NCI-H2196 (cell line): ENCODE measurements around the gene ABCC5.
"Not testable (repeated sequence)": the region's sequence is repeated elsewhere in the genome, so short reads cannot be mapped to it uniquely, and the experiment has no call there.

Source experiments
- DNase-seq: peaks from one replicate; lab custom pipeline; 2025; ENCODE audit not compliant: unreplicated experiment; lab: John Stamatoyannopoulos, UW

ABCC5 gene

DNA sequence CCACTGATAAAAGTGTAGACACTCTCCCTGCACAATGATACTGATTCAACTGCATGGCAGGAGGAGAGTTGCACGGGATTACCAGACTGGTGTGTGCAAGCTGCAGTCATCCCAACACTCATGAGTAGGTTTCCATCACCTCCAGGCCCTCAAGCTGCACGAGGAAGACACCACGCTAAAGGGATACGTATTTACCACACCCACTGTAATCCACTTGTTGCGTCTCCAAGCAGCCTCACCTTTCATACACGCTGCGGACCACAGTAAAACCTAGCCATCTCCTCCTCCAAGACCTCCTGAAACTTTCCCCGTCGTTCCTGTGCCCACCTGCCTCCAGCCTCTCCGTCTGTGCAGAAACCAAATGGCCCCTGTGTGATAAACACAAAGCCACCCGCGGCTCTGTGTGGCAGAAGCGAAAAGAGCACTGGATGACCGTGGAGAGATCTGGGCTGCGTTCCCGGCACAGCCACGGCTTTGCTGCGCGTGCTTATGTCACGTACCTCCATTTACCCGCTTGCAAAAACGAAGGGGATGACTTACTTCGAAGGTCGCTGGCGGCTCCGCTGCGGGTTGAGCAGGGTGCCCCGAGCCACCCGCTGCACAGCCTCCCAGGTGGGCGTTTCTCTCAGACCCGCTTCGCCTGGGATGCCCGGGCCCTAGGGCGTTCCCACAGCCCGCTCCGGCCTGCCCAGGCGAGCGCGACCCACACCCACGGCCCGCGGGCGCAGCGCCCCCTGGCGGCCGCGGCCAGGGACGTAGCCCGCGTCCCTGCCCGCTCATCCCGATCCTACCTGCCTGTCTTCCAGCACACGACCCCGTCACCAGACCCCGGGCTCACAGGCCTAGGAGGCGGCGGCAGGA is 643 bp downstream of the ABCC5 start:
- DNase-seq = peak; percentile 80

DNA sequence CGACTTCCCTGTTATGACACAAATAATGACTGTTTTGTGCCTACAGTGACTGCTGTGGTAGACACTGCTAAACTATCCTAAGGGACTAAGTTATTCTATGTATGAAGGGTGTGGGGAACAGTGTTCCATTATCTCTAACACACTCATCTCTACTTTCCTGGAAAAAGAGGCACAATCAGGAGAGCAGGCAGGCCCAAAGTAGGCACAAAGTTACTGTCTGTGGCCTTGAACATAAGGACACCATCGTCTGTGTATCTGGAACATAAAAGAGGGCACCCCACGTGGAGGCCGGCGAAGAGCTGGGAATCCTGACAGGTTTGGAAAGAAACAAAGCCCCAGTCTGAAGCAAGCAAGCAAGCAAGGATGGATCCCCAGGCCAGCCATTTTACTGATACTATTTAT is 1.5 kb downstream of the ABCC5 start:
- DNase-seq = no peak

DNA sequence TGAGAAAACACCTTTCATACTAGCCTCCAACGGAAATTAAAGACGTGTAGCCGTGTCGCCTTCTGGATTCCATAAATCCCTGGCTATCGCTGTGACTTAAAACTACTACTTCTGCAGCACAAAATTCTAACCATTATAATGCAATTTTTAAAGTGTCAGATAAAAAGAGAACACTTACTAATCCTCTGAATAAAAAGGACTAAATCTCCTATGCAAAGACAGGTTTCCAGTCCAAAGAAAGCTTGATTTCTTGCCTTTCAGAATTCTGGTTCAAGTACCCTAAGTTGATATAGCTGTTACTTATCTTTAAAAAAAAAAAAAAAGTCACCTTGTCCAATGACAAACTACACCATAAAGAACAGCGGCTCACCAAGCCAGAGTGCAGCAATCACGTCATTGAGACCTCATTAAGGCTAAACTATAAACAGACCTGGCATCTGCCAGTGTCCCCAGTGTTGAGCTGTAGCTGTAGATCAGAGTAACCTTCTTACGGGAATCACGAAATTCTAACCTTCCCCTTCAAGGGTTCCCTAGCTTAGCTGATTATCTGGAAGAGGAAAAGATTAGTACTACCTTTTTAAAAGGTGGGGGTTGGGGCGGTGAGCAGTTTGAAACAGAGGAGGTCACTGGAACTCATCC is 2.2 kb downstream of the ABCC5 start:
- no peak for DNase-seq

DNA sequence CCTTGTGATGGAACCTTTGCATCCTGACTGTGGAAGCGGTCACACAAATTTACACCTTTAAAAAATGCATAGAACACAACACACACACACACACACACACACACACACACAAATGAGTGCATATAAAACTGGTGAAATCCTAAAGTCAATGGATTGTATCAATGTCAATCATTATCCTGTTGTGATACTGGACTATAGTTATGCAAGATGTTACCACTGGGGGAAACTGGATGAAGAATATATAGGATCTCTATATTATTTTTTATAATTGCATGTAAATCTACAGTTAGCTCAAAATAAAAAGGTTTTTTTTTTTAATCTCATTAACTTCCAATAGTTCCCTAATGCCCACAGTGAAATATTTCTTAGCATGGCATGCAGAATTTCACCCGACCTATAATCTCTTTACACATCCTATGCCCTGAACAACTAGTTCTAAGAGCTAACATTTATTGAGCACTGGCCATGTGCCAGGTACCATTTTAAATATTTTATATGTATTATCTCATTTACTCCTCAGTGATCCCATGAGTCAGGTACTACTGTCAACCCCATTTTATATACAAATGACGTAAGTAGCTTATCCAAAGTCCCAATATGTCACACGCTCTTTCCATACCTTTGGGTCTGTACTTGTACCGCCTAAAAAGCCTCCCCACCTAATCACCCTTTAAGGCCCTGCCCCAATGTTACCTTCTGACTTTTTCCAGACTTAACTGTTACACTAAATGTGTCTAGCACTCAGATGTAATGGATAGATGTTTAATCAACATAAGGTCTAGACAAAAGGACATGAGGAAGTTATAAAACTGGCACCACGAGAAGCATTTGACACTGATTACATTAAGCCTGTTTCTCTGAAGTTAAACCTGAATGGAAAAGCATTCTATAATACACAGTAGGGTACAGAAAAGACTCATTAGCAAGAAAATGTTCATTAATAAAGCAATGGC is 5.5 kb downstream of the ABCC5 start:
- no peak for DNase-seq

DNA sequence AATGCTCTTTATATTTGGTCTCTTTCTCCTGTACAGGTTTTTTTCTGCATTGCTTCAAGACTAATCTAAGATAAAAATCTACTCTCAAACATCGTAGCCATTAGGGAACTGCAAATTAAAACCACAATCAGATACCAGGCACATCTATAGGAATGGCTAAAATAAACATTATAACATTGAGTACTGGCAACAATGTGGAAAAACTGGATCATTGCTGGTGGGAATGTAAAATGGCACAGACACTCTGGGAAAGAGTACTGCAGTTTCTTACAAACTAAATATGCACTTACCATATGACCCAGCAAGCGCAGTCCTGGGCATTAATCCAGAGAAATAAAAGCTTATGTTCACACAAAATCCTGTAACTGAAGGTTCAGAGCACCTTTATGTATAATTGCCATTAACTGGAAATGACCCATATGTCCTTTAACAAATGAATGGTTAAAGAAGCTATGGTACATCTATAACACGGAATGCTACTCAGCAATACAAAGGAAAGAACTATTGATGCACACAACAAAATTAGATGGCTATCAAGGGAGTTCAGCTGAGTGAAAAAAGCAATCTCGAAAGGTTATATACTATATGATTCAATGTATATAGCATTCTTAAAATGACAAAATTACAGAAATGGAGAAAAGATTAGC is 6.3 kb downstream of the ABCC5 start:
- DNase-seq = no peak

DNA sequence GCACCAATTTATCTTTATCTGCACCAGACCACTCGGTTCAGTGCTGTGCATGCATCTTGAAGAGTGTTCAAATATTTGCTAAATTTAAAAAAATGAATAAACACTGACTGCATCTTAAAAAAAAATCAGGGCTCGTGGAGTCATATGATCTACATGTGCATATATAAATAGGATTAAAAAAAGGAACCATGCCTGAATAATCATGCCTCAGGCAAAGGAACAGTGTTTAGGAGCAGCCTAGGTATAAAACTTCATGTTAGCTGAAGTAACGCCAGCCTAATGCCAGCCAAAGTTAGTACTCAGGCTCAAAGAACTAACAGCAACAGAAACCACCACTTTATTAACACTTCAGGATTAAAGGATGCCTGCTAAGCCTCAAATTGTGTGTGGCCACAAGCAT is 9.5 kb downstream of the ABCC5 start:
- no peak for DNase-seq

DNA sequence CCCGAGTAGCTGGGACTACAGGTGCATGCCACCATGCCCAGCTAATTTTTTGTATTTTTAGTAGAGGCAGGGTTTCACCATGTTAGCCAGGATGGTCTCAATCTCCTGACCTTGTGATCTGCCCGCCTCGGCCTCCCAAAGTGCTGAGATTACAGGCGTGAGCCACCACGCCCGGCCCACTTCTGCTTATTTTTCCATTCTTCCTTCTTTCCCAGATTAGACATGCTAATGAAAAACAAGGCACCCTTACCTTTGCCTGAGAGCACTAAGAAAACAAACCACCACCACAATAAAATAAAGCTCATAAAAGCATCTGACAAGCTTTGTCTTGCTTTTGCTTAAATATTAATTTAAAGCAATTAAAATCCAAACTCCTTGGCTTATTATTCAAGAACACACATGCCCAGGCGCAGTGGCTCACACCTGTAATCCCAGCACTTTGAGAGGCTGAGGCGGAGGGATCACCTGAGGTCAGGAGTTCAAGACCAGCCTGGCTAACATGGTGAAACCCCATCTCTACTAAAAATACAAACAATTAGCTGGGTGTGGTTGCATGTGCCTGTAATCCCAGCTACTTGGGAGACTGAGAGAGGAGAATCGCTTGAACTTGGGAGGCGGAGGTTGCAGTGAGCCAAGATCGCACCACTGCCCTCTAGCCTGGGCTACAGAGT is 10.4 kb downstream of the ABCC5 start:
- DNase-seq = not testable (repeated sequence)

DNA sequence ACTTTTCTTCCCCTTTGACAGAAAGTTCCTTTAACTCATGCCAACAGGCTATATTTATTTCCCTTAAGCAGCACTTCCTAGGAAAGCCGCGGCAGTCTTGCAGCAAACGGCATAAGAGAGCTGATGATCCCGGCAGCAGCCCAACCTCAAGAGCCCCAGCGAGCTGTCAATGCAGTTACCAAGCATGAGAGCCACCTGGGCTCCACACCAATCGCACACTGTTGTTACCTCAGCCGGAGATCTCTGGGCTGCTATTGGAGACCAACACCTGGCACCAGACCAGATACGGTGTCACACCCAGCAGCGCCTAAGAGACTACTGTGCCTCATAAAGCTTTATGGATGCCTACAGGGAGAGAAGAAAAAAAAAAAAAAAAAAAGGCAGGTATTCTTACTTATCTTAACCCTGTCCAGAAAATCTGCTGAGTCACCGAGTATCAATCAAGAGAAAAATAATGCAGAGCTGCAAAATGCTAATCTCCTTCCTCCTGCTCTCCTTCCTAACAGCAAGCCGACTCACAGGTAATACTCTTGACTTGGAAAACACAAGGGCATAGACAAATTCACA is 11.7 kb downstream of the ABCC5 start:
- peak; percentile 97 for DNase-seq

DNA sequence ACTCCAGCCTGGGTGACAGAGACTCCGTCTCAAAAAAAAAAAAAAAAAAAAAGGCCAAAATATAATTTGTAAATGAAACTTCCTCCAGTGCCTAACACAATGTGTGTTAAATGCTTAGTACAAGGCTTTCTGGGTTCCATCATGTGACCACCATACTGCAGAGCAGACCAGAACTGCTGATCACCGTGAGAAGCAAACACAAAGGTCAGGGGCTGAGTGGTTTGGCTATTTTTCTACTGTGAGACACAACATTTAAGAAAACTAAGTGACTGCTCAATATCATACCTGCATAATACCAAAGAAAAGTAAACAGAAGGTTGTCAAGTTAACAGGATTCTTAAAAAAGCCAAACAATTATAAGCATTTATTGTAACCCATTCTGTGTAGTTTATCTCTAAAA is 13.2 kb downstream of the ABCC5 start:
- no peak for DNase-seq

DNA sequence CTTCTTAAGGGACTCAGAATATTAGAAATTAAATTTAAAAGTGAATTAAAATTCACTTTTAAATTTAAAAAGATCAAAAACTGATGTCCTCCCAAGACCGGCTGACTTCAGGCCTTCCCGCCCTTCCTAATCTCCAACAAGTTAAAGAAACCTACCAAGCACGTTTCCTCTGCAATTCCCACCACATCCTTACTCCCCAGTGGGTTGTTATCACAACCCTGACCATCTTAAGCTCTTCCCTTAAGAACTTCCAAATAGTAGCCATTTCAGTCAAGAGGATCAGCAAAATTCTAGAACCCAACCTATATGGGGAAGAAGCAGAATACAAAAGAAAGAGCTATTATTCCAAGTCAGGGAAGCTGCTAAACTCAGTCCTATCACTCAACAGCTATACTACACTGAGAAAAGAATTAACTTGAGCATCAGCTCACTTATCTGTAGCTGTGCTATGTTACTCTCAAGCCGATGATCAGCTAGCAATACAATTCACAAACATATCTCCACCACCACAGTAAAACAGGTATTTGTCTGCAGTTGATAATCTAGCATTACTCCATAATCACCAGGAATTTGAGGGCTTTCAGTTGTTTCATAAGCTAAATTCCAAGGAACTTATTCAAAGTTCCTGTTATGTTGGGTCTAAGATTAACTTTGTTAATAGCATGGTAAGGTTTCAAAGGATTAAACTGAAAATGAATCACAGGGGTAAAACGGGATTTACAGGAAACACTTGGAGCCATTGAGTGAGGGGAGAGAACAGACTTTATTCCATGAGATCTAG is 14.3 kb downstream of the ABCC5 start:
- no peak for DNase-seq

DNA sequence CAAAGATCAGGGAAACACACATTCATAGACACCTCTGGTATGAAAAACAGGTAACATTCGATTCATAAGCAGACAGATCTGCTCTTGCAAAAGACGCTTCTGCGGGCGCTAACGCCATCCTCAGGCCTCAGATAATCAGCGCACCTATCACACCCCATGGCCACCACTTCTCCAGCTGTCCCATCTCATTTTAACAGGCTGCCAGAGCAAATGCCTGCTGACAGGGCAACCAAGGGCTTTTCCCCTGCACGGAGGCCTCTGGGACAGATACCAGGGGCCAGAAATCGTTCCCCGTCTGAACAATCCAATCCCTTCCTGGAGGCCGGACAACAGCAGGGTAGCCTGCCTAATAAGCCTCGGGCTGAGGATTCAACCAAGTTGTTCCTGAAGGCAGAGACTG is 15.2 kb downstream of the ABCC5 start:
- DNase-seq = no peak

DNA sequence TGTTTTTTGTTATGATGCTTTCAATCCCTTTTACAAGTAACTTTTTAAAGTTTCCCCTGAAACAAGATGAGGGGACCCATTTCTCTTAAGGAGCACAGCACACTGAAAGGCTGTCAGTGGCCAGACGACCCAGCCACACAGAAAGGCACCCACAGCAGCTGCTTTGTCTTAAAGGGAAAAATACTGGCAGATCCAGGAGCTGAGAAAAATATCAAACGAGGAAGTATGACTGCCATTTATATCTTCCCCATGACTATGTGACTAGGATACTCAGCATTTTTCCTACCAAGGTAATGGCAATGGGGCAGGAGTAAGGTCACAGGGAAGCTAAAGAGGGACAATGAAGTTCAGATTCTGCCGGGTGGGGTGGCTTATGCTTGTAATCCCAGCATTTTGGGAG is 15.9 kb downstream of the ABCC5 start:
- DNase-seq = no peak

DNA sequence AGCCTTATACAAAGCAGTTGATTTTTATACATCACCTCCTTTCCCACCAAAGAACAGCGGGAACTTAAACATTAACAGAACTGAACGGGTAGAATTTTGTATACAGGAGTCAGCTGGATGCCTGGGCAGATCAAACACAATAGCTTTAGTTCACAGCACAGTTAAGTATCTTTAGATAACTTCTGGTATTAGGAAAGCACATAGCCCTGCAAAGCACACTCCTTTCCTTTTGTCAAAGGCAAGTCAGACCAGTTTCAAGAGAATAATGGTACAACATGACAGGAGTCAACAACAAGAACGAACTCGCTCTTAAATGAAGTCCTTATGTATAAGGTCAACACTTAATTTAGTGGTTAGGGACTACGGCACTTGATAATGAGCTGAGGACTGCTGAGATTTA is 26.3 kb downstream of the ABCC5 start:
- DNase-seq = no peak

DNA sequence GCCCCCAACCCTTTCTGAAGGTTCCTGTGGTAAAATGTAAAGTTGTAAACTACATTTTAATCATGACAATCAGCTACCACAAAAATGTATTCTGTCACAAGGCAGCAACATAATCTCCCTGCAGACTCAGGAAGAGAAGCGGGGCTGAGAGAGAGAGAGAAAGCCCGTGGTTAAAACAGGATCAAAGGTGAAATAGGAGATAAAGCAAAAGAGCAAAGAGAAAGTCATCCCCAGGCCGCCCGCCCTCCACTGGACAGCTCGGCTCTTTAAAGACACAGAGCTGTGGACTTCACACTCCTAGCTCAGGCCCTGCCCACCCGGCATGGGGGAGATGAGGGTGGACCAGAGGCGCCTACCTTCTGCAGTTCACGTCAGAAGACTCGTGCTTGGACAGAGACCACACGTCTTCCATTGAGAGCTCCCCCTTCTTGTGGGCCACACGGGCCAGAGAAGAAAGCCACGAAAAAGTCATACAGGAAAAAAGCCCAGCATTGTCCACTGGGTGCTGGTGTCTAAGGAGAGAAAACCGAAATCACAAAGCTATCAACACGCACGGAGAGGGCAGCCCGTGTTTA is 29.4 kb downstream of the ABCC5 start:
- no peak for DNase-seq

DNA sequence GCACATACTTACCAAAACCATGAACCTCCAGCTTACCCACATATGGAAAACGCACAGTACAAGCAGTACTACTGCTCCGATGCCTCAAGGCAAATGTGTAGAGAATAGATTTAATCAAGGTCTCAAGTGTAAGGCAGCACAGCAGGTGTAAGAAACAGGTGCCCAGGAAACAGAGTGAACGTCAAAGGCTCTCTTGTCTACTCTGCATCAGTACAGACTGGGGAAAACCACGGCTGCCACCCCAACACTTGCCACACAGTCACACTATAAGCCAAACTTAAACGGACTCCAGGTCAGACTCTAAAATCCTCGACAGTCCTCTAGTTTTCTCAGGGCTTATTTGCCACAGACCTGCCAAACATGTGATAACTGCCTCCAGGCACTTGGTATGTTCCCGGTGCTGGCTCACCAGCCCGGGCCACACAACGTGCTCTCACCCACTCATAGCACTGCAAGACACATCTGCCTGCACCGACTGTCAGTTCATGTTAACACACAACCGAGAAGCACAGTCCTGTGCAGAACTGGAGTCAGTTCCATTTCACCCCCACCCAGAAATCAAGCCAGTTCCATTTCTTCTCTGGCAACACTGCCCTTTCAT is 30.6 kb downstream of the ABCC5 start:
- no peak for DNase-seq

DNA sequence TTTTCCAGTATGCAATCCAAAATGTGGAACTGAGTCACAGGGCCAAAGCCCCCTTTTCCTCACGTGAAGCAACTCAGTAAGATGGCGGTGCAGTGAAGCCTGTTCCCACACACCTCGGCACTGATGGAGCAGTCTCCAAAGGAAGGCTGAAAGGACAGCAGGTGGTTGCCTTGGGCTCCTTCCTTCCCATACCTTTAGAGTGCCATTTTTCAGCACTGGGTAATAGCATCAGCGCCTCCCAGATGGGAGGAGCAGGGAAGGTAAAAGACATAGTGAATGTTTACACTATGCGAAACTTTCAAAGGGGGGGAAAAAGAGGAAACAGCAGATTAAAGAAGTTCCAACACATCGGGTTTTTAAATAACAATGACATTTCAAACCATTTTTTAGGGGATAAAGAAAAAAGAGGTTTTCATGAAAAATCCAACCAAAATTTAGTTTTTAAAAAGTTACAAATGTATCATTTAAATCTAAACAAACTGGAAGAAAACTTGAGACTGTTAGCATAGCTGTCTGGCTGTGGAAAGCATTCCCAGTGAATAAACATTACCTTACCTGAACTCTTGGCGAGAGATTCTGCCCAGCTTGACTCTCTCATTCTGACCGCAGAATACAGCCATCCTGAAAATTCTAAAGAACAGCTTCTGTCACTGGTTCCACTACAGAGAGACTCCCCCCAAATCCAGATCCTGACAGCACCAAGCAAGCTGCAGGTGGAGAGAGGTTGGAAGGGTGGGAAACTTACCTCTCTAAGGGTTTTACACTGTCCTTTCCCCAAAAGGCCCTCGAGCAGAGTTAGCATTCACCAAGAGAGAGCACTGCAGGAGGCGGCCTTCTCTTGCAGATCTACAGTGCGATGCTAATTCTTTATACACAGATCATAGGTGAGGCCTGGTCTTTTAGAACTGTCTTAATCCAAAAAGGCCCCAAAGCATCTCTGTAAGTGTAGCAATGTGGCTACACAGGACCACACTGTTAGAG is 32.6 kb downstream of the ABCC5 start:
- DNase-seq = no peak

DNA sequence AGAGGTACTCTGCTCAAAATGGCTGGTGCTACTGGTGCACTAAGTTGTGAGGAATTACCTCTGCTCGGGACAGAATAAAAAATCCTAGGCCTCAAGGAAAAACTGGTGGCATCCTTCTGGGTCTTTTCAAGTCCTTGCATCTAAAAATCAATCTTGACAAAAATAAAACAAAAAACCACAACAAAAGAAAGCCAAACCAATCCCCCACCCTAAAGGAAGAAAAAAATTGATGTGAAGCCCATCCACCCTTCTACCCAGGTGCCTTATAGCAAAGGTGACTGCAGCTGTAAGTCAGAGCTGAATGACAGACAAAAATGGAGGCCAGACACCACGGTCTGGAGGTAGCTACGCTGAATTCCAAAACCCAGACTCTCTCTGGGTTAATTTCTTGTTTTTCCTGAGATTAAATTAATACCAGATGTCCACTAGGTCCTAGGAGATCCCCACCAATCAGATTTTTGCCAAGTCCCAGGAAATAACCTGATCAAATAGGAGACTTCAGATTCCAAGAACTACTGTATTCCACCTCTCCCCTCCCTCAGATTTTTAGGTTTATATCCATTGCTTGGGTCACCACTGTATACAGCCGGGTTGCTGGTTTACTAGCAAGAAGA is 33.5 kb downstream of the ABCC5 start:
- no peak for DNase-seq
